ENCODE measurements around the gene FAP. TPM values are rescaled to one million over a fixed set of nuclear protein-coding genes. Genes with fewer than 3 reads are reported as not detected.

Gene FAP
- total and polyA plus RNA-seq, 2 donors (not counting 1 experiment from before 2014, with no cell fraction given): not detected

DNA sequence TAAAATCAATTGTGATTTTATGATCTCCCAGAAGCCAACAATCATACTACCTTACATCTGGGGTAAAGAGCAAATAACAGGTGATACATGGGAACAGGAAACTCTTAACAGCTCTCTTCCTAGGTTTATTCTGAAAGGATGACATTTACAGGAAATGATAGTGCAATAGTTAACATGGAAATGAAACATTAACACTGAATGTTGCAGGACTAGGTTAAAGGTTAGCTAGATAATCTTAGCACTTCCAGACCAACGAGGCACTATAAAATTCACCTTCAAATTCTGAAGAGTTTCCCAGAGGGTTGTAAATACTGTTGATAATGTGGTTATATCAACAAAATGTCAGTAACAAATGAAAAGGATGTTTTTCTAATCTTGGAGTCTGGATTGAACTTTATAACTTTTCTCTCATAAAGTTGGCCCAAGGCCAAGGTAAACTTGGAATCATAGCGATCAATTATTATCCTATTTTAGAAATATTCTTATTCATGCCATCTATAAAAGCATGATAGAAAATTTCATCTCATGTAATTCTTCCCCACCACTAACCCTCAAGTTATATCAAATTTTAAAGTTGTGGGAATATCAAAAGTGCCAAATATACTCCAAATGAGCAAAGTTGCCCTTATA lies 58.3 kb downstream of the FAP start:
- Mint-ChIP-seq H3K4me1 (no peaks in the 10 kb centered on the region), H3K27me3 (peaks cover 16% of the 10 kb centered on the region), H3K9me3 (ENCODE audit: insufficient read depth) (no peaks in the 10 kb centered on the region), H3K27ac (no peak overlapping the region), H3K4me3 (no peak overlapping the region)
- ChIA-PET POLR2A (no interaction called here), CTCF (no interaction called here)
- TF ChIP-seq EZH2 (IDR thresholded peaks at IDR 0.05; ENCODE audit: borderline replicate concordance, insufficient read depth, low read depth, low read length, poor library complexity, severe bottlenecking): no peak
- TF ChIP-seq, protein P1, sequence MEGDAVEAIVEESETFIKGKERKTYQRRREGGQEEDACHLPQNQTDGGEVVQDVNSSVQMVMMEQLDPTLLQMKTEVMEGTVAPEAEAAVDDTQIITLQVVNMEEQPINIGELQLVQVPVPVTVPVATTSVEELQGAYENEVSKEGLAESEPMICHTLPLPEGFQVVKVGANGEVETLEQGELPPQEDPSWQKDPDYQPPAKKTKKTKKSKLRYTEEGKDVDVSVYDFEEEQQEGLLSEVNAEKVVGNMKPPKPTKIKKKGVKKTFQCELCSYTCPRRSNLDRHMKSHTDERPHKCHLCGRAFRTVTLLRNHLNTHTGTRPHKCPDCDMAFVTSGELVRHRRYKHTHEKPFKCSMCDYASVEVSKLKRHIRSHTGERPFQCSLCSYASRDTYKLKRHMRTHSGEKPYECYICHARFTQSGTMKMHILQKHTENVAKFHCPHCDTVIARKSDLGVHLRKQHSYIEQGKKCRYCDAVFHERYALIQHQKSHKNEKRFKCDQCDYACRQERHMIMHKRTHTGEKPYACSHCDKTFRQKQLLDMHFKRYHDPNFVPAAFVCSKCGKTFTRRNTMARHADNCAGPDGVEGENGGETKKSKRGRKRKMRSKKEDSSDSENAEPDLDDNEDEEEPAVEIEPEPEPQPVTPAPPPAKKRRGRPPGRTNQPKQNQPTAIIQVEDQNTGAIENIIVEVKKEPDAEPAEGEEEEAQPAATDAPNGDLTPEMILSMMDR (IDR thresholded peaks at IDR 0.05): no peak
- DNase-seq (no peak), ATAC-seq (ENCODE audit: low read depth) (no peak)
- H3K27me3 ChIP-seq (replicated peaks in 1 of 4; ENCODE audit: control extremely low read depth in 1 of 4, control insufficient read depth in 3 of 4, insufficient read depth in 4 of 4, low read length in 3 of 4): no peaks in the 10 kb centered on the region
- no peaks in the 10 kb centered on the region for H4K20me1 ChIP-seq (ENCODE audit: control insufficient read depth, insufficient read depth, low read length, poor library complexity, severe bottlenecking)
- no CpG with 5 or more reads among the region's 2 CpGs for WGBS (ENCODE audit: insufficient coverage)
- no peak overlapping the region for H3K4me2 ChIP-seq (replicated peaks; ENCODE audit: low read depth, low read length, poor library complexity, severe bottlenecking)
- no peak overlapping the region for H2AFZ ChIP-seq (ENCODE audit: insufficient read depth, low read depth, low read length, poor library complexity, severe bottlenecking)
- no peak overlapping the region for H3K4me3 ChIP-seq (ENCODE audit: control extremely low read depth in 1 of 5, extremely low read depth in 1 of 5, insufficient read depth in 1 of 5, low read depth in 2 of 5, low read length in 4 of 5)
- no peaks in the 10 kb centered on the region for H3K36me3 ChIP-seq (replicated peaks in 1 of 2; ENCODE audit: control extremely low read depth in 1 of 2, control insufficient read depth in 1 of 2, extremely low read depth in 1 of 2, insufficient read depth in 2 of 2, low read length in 1 of 2)
- H3K9me3 ChIP-seq (ENCODE audit: control extremely low read depth in 1 of 3, control insufficient read depth in 2 of 3, insufficient read depth in 1 of 3, low read length in 2 of 3): no peaks in the 10 kb centered on the region
- no peak overlapping the region for H3K27ac ChIP-seq (ENCODE audit: low read length in 2 of 2)
- H3K9ac ChIP-seq (ENCODE audit: low read length): no peak overlapping the region
- no peaks in the 10 kb centered on the region for H3K79me2 ChIP-seq (ENCODE audit: control insufficient read depth, insufficient read depth, low read length)
- H3K4me1 ChIP-seq (ENCODE audit: control insufficient read depth in 2 of 2, insufficient read depth in 2 of 2, low read length in 2 of 2): no peaks in the 10 kb centered on the region
- intact Hi-C loops (cut with micrococcal nuclease): no loop called here

DNA sequence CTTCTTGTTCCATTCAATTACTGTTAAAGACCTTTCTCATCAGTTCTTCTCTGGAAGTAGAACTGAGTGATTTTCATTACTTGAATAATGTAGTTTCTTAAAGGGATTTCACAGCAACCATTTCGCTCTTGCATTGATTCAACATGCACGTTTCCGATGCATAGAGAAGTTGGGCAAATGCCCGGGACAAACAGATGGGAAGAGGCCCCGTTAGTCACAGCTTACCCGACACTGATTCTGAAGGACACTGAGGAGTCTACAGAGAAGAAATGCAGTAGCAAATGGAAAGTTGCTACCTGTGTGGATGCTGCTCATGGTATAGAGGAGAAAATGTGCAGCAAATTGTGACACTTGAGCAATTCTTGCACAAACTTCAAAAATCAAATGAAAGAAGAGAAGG lies 58.9 kb downstream of the FAP start:
- Histone ChIP-seq H3K4me1 (ENCODE audit: control insufficient read depth in 2 of 2, insufficient read depth in 2 of 2, low read length in 2 of 2) (no peaks in the 10 kb centered on the region), H4K20me1 (ENCODE audit: control insufficient read depth, insufficient read depth, low read length, poor library complexity, severe bottlenecking) (no peaks in the 10 kb centered on the region), H3K4me3 (ENCODE audit: control extremely low read depth in 1 of 5, extremely low read depth in 1 of 5, insufficient read depth in 1 of 5, low read depth in 2 of 5, low read length in 4 of 5) (no peak overlapping the region), H3K27ac (ENCODE audit: low read length in 2 of 2) (no peak overlapping the region), H2AFZ (ENCODE audit: insufficient read depth, low read depth, low read length, poor library complexity, severe bottlenecking) (no peak overlapping the region), H3K27me3 (replicated peaks in 1 of 4; ENCODE audit: control extremely low read depth in 1 of 4, control insufficient read depth in 3 of 4, insufficient read depth in 4 of 4, low read length in 3 of 4) (no peaks in the 10 kb centered on the region), H3K9me3 (ENCODE audit: control extremely low read depth in 1 of 3, control insufficient read depth in 2 of 3, insufficient read depth in 1 of 3, low read length in 2 of 3) (no peaks in the 10 kb centered on the region), H3K36me3 (replicated peaks in 1 of 2; ENCODE audit: control extremely low read depth in 1 of 2, control insufficient read depth in 1 of 2, extremely low read depth in 1 of 2, insufficient read depth in 2 of 2, low read length in 1 of 2) (no peaks in the 10 kb centered on the region), H3K4me2 (replicated peaks; ENCODE audit: low read depth, low read length, poor library complexity, severe bottlenecking) (no peak overlapping the region), H3K9ac (ENCODE audit: low read length) (no peak overlapping the region), H3K79me2 (ENCODE audit: control insufficient read depth, insufficient read depth, low read length) (no peaks in the 10 kb centered on the region)
- POLR2A ChIA-PET: no interaction called here
- Mint-ChIP-seq H3K27me3 (peaks cover 19% of the 10 kb centered on the region), H3K4me3 (no peak overlapping the region), H3K9me3 (ENCODE audit: insufficient read depth) (no peaks in the 10 kb centered on the region), H3K4me1 (no peaks in the 10 kb centered on the region), H3K27ac (no peak overlapping the region)
- no peak for ATAC-seq (ENCODE audit: low read depth)
- 95% methylated on average over 6 of the region's 6 CpGs for WGBS (ENCODE audit: insufficient coverage)
- intact Hi-C loops (cut with micrococcal nuclease): no loop called here
- CTCF ChIA-PET: no interaction called here
- TF ChIP-seq EZH2 (IDR thresholded peaks at IDR 0.05; ENCODE audit: borderline replicate concordance, insufficient read depth, low read depth, low read length, poor library complexity, severe bottlenecking): no peak
- TF ChIP-seq, protein P1 (IDR thresholded peaks at IDR 0.05): no peak
- DNase-seq: no peak
